ENCODE results near the gene PRKX.
"Not testable (repeated sequence)": the region's sequence is repeated elsewhere in the genome, so short reads cannot be mapped to it uniquely, and the experiment has no call there.

Gene PRKX

DNA sequence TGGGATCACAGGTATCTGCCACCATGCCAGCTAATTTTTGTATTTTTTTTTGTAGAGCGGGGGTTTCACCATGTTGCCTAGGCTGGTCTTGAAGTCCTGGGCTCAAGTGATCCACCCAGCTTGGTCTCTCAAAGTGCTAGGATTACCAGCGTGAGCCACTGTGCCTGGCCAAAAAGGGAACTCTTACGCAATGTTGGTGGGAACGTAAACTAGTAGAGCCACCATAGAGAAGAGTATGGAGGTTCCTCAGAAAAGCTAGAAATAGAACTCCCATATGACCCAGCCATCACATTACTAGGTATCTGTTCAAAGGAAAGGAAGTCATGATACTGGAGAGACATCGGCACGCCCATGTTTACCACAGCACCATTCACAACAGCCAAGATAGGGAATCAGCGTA, 85.9 kb downstream of the PRKX start:
- no peaks in the 10 kb centered on the region for H3F3A ChIP-seq (ENCODE audit: insufficient read depth, low read length)
- H3K4me1 ChIP-seq (ENCODE audit: low read length), result no peaks in the 10 kb centered on the region
- DNase-seq, result no peak
- no peaks in the 10 kb centered on the region for H3K9me2 ChIP-seq (replicated peaks; ENCODE audit: insufficient read depth, low read length)
- H3K9ac ChIP-seq (ENCODE audit: low read length), result no peak overlapping the region
- no peak overlapping the region for H2AFZ ChIP-seq (ENCODE audit: low read length)
- H3K27ac ChIP-seq (ENCODE audit: low read length), result no peak overlapping the region
- no peak overlapping the region for H3K4me3 ChIP-seq (ENCODE audit: low read length)
- no peaks in the 10 kb centered on the region for H3K79me2 ChIP-seq (ENCODE audit: low read length)
- no peaks in the 10 kb centered on the region for H3K9me3 ChIP-seq (replicated peaks; ENCODE audit: insufficient read depth, low read length)
- H3K4me2 ChIP-seq (ENCODE audit: low read depth, low read length), result no peak overlapping the region
- H4K20me1 ChIP-seq (ENCODE audit: insufficient read depth, low read length), result no peaks in the 10 kb centered on the region
- H3K27me3 ChIP-seq (replicated peaks; ENCODE audit: insufficient read depth, low read length), result no peaks in the 10 kb centered on the region
- H3K36me3 ChIP-seq (replicated peaks; ENCODE audit: insufficient read depth, low read length), result no peaks in the 10 kb centered on the region
- TF ChIP-seq EZH2 (optimal IDR thresholded peaks at IDR 0.05; ENCODE audit: low read depth, low read length) (no peak), EZH2phosphoT487 (IDR thresholded peaks at IDR 0.05; ENCODE audit: low read length) (no peak), CTCF (IDR thresholded peaks at IDR 0.05; ENCODE audit: low read length) (no peak)

DNA sequence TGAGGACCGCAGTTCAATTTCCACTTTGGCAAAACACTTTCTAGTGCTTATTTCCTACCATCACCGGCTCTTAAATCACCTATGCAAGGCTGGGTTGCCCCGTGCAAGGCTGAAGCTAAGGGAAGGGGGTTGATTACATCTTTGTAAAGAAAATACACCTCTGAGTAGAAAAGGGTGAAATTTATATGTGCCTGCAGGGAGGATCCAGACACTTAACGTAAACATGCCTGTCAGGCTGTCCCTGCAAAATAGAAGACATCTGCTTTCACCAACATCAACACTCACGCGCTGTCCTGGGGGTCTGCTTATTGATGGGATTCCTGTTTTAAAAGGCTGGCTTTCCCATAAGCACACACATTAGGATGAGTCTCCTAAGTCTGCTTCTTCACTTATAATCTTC, 92.0 kb downstream of the PRKX start:
- H3K79me2 ChIP-seq (ENCODE audit: low read length), result no peaks in the 10 kb centered on the region
- DNase-seq, result no peak
- no peak overlapping the region for H2AFZ ChIP-seq (ENCODE audit: low read length)
- no peaks in the 10 kb centered on the region for H3K9me3 ChIP-seq (replicated peaks; ENCODE audit: insufficient read depth, low read length)
- no peaks in the 10 kb centered on the region for H3K4me1 ChIP-seq (ENCODE audit: low read length)
- H4K20me1 ChIP-seq (ENCODE audit: insufficient read depth, low read length), result no peaks in the 10 kb centered on the region
- no peaks in the 10 kb centered on the region for H3K36me3 ChIP-seq (replicated peaks; ENCODE audit: insufficient read depth, low read length)
- no peaks in the 10 kb centered on the region for H3F3A ChIP-seq (ENCODE audit: insufficient read depth, low read length)
- H3K9me2 ChIP-seq (replicated peaks; ENCODE audit: insufficient read depth, low read length), result no peaks in the 10 kb centered on the region
- no peak overlapping the region for H3K27ac ChIP-seq (ENCODE audit: low read length)
- H3K9ac ChIP-seq (ENCODE audit: low read length), result no peak overlapping the region
- no peak overlapping the region for H3K4me2 ChIP-seq (ENCODE audit: low read depth, low read length)
- TF ChIP-seq EZH2phosphoT487 (IDR thresholded peaks at IDR 0.05; ENCODE audit: low read length) (no peak), EZH2 (optimal IDR thresholded peaks at IDR 0.05; ENCODE audit: low read depth, low read length) (no peak), CTCF (IDR thresholded peaks at IDR 0.05; ENCODE audit: low read length) (no peak)
- no peak overlapping the region for H3K4me3 ChIP-seq (ENCODE audit: low read length)
- no peaks in the 10 kb centered on the region for H3K27me3 ChIP-seq (replicated peaks; ENCODE audit: insufficient read depth, low read length)

GRCh38 chrX:3611744-3612143, 101.7 kb downstream of the PRKX start:
- H3K27ac ChIP-seq (ENCODE audit: low read length); DNase-seq; H3K4me1 ChIP-seq (ENCODE audit: low read length); H3K9me3 ChIP-seq (replicated peaks; ENCODE audit: insufficient read depth, low read length); H3K79me2 ChIP-seq (ENCODE audit: low read length); H3K9ac ChIP-seq (ENCODE audit: low read length); H3K9me2 ChIP-seq (replicated peaks; ENCODE audit: insufficient read depth, low read length); H3K4me3 ChIP-seq (ENCODE audit: low read length); H3F3A ChIP-seq (ENCODE audit: insufficient read depth, low read length); H3K36me3 ChIP-seq (replicated peaks; ENCODE audit: insufficient read depth, low read length); H4K20me1 ChIP-seq (ENCODE audit: insufficient read depth, low read length); H2AFZ ChIP-seq (ENCODE audit: low read length); H3K4me2 ChIP-seq (ENCODE audit: low read depth, low read length); H3K27me3 ChIP-seq (replicated peaks; ENCODE audit: insufficient read depth, low read length): not testable (repeated sequence)

DNA sequence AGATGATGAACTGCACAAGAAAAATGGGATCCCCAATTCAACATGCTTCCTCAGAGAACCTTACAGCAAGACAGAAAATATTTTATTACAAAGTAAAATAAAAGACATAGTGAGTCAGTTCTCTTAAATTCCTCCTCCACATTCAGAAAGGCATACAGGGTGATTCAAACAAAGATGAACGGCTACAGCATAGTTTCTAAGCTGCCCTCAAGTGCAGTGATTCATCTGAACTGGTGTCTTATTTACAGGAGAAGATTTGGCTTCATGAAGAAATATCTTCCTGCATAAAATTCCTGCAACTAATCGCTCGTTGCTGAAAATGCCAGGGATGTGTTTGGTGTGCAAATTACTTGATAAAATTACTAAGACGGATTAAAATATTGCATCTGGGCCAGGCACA, 103.6 kb downstream of the PRKX start:
- Histone ChIP-seq H3K27ac (ENCODE audit: low read length) (no peak overlapping the region), H3K4me2 (ENCODE audit: low read depth, low read length) (no peak overlapping the region), H3K79me2 (ENCODE audit: low read length) (no peaks in the 10 kb centered on the region), H4K20me1 (ENCODE audit: insufficient read depth, low read length) (no peaks in the 10 kb centered on the region), H2AFZ (ENCODE audit: low read length) (no peak overlapping the region), H3K9ac (ENCODE audit: low read length) (no peak overlapping the region), H3K9me2 (replicated peaks; ENCODE audit: insufficient read depth, low read length) (no peaks in the 10 kb centered on the region), H3K36me3 (replicated peaks; ENCODE audit: insufficient read depth, low read length) (no peaks in the 10 kb centered on the region), H3K27me3 (replicated peaks; ENCODE audit: insufficient read depth, low read length) (no peaks in the 10 kb centered on the region), H3K4me3 (ENCODE audit: low read length) (no peak overlapping the region), H3F3A (ENCODE audit: insufficient read depth, low read length) (no peaks in the 10 kb centered on the region), H3K9me3 (replicated peaks; ENCODE audit: insufficient read depth, low read length) (no peaks in the 10 kb centered on the region), H3K4me1 (ENCODE audit: low read length) (no peaks in the 10 kb centered on the region)
- no peak for TF ChIP-seq EZH2 (optimal IDR thresholded peaks at IDR 0.05; ENCODE audit: low read depth, low read length)
- no peak for TF ChIP-seq EZH2phosphoT487 (IDR thresholded peaks at IDR 0.05; ENCODE audit: low read length)
- no peak for TF ChIP-seq CTCF (IDR thresholded peaks at IDR 0.05; ENCODE audit: low read length)
- DNase-seq, result no peak
